Testis (tissue), 2 donors: Measurements from ENCODE around the gene PITX2.

Source experiments
- CTCF ChIP-seq, 3 experiments: fragments of 450-650 bp in 2 of 3; fragments of 200-600 bp in 1 of 3; sonication (generic) in 1 of 3; IDR thresholded peaks; one replicate each; pipeline ENCODE4 v1.5.1; 2016 to 2019; ENCODE audit warnings: antibody characterized with exemption in 3 of 3, mild to moderate bottlenecking in 2 of 3, moderate library complexity in 1 of 3
- POLR2A ChIP-seq: fragments of 450-650 bp; IDR thresholded peaks from one replicate; pipeline ENCODE4 v1.6.1; 2017; ENCODE audit warnings: antibody characterized with exemption, mild to moderate bottlenecking, moderate library complexity

GRCh38 chr4:110596431-110596830 lies 26.4 kb downstream of the PITX2 start:
- TF ChIP-seq CTCF (IDR thresholded peaks at IDR 0.05) (no peak), POLR2A (no peak)
